ENCODE results near the gene SUMF2. TPM values are rescaled to one million over a fixed set of nuclear protein-coding genes. Genes with fewer than 3 reads are reported as not detected.

SUMF2 gene
- total and polyA plus RNA-seq, 2 of the 4 experiments (the other 2 are of a cell fraction) = 86.2 to 97.3 TPM

DNA sequence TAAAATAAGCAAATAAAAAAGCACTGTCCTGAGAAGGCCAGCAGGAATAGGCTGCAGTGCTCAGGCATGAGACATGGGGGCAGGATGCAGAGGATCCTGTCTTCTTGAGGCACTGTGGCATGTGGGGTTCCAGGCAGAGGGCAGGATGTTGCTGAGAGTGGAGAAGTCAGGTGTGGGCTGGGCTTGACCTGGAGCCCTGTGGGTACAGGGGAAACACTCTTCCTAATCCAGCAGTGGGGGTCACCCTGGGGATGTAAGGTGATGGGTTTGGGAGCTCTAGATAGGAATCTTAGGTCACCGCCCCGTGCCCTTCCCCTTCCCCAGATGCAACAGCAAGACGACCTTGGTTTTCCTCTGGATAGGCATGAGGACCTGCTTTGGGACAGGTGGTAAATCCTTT lies 13.6 kb downstream of the SUMF2 start:
- no peak overlapping the region for H2AK9ac ChIP-seq (replicated peaks; ENCODE audit: low read depth, low read length, poor library complexity)
- no peak overlapping the region for H3K56ac ChIP-seq (ENCODE audit: extremely low read depth, insufficient read depth, low read length)
- no peak overlapping the region for H3K23ac ChIP-seq (ENCODE audit: low read depth, low read length)
- in situ Hi-C loops (cut with MboI; ENCODE audit: low sequenced_read_pairs) (loop anchor here (10.0 to 25.0 kb wide), 3 partner anchors 433 to 1315 kb away; partner anchors contain the start of gene SEC61G), dilution Hi-C loops (cut with HindIII; ENCODE audit: low sequenced_read_pairs, unreplicated experiment) (no loop called here), intact Hi-C loops (cut with micrococcal nuclease) (no loop called here)
- H4K91ac ChIP-seq (ENCODE audit: insufficient read depth, low read depth, low read length) = no peak overlapping the region
- H2AFZ ChIP-seq (replicated peaks; ENCODE audit: low read length, poor library complexity) = no peak overlapping the region
- H3K14ac ChIP-seq (replicated peaks; ENCODE audit: low read depth, low read length) = no peak overlapping the region
- no peak overlapping the region for H3K18ac ChIP-seq (ENCODE audit: low read depth, low read length)
- DNase-seq (no peak), ATAC-seq (ENCODE audit: low read depth) (no peak)
- WGBS, 2 experiments (ENCODE audit: extremely low coverage in 2 of 2, insufficient read length in 1 of 2) = no CpG with 5 or more reads among the region's 3 CpGs
- H3K9me1 ChIP-seq (ENCODE audit: insufficient read depth, low read length) = no peaks in the 10 kb centered on the region
- ChIA-PET CTCF (no interaction called here), POLR2A (ENCODE audit: unreplicated experiment) (no interaction called here)
- no peak overlapping the region for H3K4me2 ChIP-seq (ENCODE audit: low read depth, low read length)
- no peak overlapping the region for H3K4me3 ChIP-seq (ENCODE audit: insufficient read depth, low read depth, low read length)
- no peak overlapping the region for H3K27ac ChIP-seq (ENCODE audit: insufficient read depth, low read length)
- no peaks in the 10 kb centered on the region for H4K20me1 ChIP-seq (ENCODE audit: insufficient read depth, low read length)
- H4K8ac ChIP-seq (ENCODE audit: low read depth in 2 of 2, low read length in 2 of 2) = no peak overlapping the region
- H3K36me3 ChIP-seq (ENCODE audit: control insufficient read depth, insufficient read depth, low read length) = peaks cover 28% of the 10 kb centered on the region
- no peak overlapping the region for H2BK5ac ChIP-seq (ENCODE audit: low read depth, low read length, poor library complexity, severe bottlenecking)
- H4K5ac ChIP-seq (ENCODE audit: low read depth, low read length) = no peak overlapping the region
- no peak overlapping the region for H2BK120ac ChIP-seq (ENCODE audit: low read depth, low read length)
- TF ChIP-seq RCOR1 (IDR thresholded peaks at IDR 0.05; ENCODE audit: insufficient replicate concordance, low read length) (no peak), MXI1 (IDR thresholded peaks at IDR 0.05; ENCODE audit: borderline replicate concordance, low read depth, low read length) (no peak), MAZ (IDR thresholded peaks at IDR 0.05; ENCODE audit: borderline replicate concordance, low read depth, low read length) (no peak), RFX5 (IDR thresholded peaks at IDR 0.05; ENCODE audit: low read depth, low read length) (no peak), MAFK (IDR thresholded peaks at IDR 0.05; ENCODE audit: low read depth, low read length) (no peak), FOS (IDR thresholded peaks at IDR 0.05; ENCODE audit: low read depth, low read length) (no peak), RAD21 (IDR thresholded peaks at IDR 0.05; ENCODE audit: low read length) (no peak)
- TF ChIP-seq, protein P1, sequence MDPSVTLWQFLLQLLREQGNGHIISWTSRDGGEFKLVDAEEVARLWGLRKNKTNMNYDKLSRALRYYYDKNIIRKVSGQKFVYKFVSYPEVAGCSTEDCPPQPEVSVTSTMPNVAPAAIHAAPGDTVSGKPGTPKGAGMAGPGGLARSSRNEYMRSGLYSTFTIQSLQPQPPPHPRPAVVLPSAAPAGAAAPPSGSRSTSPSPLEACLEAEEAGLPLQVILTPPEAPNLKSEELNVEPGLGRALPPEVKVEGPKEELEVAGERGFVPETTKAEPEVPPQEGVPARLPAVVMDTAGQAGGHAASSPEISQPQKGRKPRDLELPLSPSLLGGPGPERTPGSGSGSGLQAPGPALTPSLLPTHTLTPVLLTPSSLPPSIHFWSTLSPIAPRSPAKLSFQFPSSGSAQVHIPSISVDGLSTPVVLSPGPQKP (IDR thresholded peaks at IDR 0.05; ENCODE audit: borderline replicate concordance, low read depth, low read length) = no peak
- TF ChIP-seq, protein P2, sequence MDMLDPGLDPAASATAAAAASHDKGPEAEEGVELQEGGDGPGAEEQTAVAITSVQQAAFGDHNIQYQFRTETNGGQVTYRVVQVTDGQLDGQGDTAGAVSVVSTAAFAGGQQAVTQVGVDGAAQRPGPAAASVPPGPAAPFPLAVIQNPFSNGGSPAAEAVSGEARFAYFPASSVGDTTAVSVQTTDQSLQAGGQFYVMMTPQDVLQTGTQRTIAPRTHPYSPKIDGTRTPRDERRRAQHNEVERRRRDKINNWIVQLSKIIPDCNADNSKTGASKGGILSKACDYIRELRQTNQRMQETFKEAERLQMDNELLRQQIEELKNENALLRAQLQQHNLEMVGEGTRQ (IDR thresholded peaks at IDR 0.05; ENCODE audit: low read depth, low read length) = no peak
- TF ChIP-seq, protein P3, sequence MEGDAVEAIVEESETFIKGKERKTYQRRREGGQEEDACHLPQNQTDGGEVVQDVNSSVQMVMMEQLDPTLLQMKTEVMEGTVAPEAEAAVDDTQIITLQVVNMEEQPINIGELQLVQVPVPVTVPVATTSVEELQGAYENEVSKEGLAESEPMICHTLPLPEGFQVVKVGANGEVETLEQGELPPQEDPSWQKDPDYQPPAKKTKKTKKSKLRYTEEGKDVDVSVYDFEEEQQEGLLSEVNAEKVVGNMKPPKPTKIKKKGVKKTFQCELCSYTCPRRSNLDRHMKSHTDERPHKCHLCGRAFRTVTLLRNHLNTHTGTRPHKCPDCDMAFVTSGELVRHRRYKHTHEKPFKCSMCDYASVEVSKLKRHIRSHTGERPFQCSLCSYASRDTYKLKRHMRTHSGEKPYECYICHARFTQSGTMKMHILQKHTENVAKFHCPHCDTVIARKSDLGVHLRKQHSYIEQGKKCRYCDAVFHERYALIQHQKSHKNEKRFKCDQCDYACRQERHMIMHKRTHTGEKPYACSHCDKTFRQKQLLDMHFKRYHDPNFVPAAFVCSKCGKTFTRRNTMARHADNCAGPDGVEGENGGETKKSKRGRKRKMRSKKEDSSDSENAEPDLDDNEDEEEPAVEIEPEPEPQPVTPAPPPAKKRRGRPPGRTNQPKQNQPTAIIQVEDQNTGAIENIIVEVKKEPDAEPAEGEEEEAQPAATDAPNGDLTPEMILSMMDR (conservative IDR thresholded peaks at IDR 0.05; ENCODE audit: low read depth, low read length) = no peak
- H3K27me3 ChIP-seq (ENCODE audit: control insufficient read depth, insufficient read depth, low read length) = no peaks in the 10 kb centered on the region
- H2BK15ac ChIP-seq (ENCODE audit: low read depth, low read length) = no peak overlapping the region
- peaks cover 11% of the 10 kb centered on the region for H3K4me1 ChIP-seq (ENCODE audit: control insufficient read depth, insufficient read depth, low read length)
- no peaks in the 10 kb centered on the region for H3K9me3 ChIP-seq (ENCODE audit: control insufficient read depth, insufficient read depth, low read length)
- no peak overlapping the region for H2AK5ac ChIP-seq (ENCODE audit: low read depth, low read length)
- no peak overlapping the region for H3K9ac ChIP-seq (ENCODE audit: low read depth, low read length)
- no peaks in the 10 kb centered on the region for H3K79me1 ChIP-seq (ENCODE audit: low read depth in 1 of 2, low read length in 2 of 2)
- no peak overlapping the region for H2BK20ac ChIP-seq (ENCODE audit: low read depth, low read length)
- H3K4ac ChIP-seq (ENCODE audit: low read depth, low read length) = no peak overlapping the region
- no TSS peak for BruUV-seq (replicated peaks)
